Effector CD4-positive, alpha-beta T cell (primary cell): Measurements from ENCODE around the gene UBE2U. TPM values are rescaled to one million over a fixed set of nuclear protein-coding genes. Genes with fewer than 3 reads are reported as not detected.

ENCODE experiments used
- DNase-seq: peaks from one replicate; pipeline ENCODE4 v3.0.0-alpha.2; 2020
- total RNA-seq: gene quantifications from one replicate; lab custom pipeline; 2026; lab: John Stamatoyannopoulos, UW

Gene UBE2U
- total RNA-seq: not detected

DNA sequence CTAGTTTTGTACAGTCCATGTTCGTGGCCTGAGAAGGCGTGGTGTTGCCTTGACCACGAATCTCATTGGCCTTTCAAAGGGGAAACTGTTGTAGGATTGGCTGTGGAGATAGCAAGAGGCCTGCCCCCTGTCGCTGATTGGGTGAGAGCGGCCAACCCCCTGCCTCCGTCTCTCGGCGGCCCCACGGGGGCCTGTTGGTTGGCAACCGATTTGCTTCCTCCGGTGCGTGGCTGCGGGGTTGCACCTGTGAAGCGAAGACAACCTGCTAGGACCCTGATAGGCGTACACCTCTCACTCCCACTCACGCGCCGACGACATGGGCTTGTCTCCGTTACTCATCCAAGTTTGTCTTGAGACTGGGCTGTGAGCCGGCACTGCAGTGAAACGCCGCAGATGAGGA, at the start of gene UBE2U:
UBE2U (plus strand) TSS at position 204 of the 400 bp plus-strand sequence. CDS start 428 bp downstream, outside the sequence.
- no peak for DNase-seq

DNA sequence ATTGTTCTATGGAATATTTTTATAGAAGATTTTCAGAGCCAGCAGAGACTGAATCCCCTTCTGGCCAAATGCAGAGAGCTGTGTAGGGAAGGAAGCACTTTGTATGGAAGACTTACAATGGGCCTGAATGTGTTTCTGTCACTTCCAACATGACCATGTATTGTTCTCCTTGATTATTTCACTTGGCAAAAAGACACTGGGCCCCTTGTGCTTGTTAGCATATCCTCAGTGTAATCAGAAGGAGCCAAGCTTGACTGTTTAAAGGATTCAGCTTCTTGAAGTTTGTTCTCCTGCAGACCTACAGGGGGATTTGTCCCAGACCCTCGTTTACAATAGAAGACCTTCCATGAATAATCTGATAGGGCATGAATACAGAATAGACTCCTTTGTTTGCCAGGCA, 48.1 kb upstream of the UBE2U start:
- DNase-seq: no peak

- DNase-seq: no peak
Measured at GRCh38 chr1:64161357-64161941, 42.0 kb upstream of the UBE2U start.

DNA sequence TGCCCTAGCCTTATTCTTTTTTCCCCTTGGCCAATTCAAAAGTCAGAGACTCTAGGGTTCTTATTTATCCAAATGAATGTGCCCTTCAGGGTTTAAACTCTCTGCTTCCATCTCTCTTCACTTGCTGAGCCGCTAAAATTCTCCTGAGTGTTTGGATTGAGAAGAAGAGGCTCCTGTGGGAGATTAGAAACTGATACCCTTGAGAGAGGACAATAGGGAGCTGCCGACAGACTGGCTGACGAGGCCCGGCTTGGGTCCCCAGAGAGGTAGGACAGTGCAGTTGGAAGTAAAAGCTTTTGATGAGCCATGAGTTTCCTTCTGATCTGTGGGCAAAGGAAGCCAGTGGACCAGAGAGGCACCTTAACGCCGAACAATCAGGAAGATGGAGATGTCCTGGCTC, 41.3 kb upstream of the UBE2U start:
- no peak for DNase-seq

DNA sequence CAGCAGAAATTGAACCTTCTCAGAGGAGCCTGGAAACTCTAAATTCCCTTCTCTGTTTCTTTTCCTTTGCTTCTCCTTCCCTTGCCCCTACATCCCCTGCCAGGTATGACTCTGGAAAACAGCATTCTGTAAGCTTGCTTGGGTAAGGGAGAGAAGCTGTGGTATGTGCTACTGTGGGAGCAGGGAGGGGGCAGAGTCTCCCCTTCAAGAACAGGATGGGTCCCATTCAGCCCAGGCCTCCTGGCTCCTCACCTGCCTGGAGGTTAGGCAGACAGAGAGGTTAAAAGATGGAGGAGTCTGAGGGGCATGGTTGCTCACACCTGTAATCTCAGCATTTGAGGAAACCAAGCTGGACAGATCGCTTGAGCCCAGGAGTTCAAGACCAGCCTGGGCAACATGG, 40.6 kb upstream of the UBE2U start:
- no peak for DNase-seq

DNA sequence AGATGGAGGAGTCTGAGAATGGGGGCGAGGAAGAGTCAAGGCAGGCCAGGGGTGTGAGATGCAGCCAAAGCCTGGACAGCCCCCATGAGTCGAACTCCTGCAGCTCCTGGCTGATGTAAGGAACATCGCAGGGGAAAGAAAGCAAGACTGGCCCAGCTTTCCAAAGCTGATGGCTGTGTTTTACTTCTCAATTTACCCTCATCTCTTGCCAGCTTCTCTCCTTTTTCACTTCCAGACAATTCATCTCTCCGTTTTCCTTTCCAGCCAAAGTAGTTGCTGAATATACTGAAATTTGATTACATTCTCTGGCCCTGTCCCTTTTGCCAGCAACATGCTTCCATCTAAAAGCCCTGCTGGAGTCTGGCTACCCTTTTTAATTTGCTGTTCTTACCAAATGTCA, 40.0 kb upstream of the UBE2U start:
- DNase-seq: no peak

DNA sequence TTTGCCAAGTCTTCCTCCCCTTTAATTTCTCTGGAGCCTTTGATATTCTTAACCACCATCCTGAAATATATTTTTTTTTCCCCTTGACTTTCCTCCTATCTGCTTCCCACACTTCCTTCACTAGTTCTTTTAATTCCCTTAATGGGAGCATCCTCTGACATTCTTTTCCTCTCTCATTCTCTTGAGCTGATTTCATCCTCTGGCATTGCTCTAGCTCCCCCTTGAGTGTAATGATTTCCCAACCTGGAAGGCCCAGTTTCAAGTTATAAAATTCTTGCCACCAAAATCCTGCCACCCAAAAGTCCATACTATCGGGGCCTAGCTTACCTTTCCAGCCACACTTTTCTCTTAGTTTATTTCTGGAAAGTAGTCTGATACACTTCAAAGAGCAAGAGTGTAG, 39.5 kb upstream of the UBE2U start:
- DNase-seq: no peak

DNA sequence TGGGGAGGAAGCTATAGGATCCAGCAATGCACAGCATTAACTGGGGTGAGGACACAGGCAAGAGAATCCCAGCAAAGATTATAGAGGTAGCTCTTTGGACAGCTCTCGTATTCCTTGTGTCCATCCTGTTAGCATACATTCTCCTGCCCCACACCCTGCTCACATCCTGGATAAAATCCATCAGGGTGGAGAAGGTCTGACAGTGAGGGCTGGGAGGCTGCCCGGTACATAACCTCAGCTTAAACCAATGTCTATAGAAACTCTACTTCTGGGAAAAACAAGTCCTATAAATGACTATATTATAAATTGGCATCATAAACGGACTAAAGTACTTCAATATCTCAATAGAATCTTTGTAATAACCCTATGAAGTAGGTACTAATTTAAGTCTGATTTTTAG, 36.8 kb upstream of the UBE2U start:
- no peak for DNase-seq

DNA sequence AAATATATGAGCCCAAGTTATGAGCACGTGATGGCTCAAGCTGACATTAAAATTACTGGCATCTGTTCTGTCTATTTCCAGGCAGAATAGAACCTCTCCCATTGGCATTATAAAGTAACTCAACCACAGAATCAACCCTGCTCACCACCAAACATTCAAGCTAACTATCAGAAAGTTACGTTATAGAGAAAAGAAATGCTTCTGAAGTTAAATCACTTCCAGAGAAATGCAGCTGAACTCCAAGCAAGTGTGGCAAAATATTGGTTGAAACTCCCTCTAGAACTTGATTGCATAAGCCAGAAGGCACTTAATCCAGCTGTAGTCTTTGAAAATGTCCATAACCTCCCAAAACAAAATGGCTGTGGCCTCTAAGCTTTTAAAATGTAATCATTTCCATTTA, 36.2 kb upstream of the UBE2U start:
- DNase-seq: no peak

DNA sequence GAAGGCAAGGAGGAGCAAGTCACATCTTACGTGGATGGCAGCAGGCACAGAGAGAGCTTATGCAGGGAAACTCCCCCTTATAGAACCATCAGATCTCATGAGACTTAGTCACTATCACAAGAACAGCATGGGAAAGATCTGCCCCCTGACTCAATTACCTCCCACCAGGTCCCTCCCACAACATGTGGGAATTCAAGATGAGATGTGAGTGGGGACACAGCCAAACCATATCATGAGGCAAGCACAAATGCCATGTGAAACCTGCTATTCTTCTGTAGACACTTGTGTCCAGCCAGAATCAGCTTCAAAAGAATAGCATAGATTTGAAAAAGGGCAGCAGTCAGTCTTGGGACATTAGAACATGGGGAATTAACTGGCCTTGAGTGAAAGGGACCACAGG, 32.2 kb upstream of the UBE2U start:
- no peak for DNase-seq

DNA sequence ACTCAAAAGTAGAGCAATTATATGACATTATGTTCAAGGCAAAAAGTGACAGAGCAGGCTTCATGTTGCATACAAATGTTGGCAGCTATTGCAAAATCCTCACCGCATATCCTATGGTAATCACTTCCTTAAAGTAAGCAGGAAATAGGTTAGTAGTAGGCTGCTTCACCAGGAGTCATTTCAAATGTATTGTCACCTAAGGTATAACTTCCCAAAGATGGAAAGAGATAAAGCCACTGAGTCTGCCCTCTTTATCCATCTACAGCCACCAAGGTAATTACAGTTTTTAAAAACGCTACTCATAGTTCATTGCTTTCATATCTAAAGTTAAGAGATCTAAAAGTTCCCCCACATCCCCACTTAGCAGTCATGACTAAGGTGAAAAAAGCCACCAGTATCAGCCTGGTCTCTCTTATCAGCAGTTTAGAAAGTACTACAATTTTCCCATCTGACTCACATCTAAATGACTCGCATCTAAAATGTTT, 31.6 kb upstream of the UBE2U start:
- no peak for DNase-seq

GRCh38 chr1:64172458-64172983, 30.9 kb upstream of the UBE2U start:
- DNase-seq: no peak

DNA sequence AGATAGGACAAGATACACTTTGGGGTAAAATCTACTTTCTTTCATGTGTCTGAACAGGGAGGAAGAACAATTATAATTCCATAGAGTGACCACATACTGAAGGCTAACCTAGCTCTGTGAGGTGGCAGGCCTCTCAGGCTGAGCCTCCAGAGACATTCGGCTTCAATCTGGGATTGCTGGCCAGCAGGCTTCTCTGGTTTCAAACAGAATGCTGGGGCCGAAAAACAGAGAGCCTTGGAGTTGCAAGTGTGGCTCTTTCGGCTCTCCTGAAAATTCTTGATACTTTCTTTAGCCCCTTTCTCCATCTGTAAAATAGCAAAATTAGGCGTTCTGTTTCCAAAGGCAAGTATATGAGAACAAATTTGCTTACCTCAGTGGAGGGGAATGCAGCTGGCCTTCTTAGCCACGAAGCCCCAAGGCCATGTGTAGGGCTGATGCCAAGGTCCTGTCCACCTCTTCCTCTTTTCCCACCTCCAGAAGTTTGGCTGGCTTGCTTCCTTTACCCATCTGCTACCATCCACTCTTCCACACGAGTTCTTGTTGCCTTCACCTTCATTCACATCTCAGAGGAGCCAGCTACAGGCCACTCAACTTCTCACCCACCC, 30.0 kb upstream of the UBE2U start:
- no peak for DNase-seq

- DNase-seq: no peak
Measured at GRCh38 chr1:64175639-64176038, 27.8 kb upstream of the UBE2U start.

DNA sequence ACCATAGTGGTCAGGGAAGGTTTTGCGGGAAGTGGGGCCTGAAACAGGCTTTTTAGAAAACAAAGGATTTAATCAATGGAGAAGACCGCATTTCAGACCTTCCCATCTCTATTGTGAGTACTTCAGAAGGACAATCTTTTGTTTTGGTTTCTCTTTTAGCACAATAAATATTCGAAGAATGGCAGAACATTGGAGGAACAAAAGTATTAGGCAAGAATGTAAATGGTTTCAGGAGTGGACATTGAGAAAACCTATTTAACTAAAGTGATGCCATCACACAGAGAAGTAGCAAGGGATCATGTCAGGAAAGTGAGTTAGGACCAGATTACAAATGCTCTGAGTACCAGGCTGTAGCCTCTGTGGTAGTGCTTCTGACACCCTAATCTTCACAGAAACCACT, 26.8 kb upstream of the UBE2U start:
- DNase-seq: no peak

- DNase-seq: no peak
Measured at GRCh38 chr1:64179588-64179987, 23.8 kb upstream of the UBE2U start.

DNA sequence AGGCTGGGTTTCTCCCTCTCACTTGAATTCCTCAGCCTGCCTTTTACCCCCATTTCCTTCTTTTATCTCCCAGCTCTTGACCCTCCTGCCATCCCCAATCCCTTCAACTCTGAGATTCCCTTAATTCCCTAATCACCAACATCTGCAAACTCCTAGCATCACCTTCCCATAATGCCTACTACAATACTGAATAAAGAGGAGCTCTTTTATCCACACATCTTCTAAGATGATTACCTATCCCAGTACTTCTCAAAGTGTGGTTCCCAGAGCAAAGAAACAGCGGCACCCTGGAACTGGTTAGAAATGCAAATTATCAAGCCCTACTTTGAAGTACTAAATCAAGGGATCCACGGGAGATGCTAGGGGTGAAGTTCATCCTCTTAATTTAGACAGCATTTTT, 21.2 kb upstream of the UBE2U start:
- DNase-seq: no peak

- no peak for DNase-seq
Measured at GRCh38 chr1:64183395-64184002, 19.9 kb upstream of the UBE2U start.

DNA sequence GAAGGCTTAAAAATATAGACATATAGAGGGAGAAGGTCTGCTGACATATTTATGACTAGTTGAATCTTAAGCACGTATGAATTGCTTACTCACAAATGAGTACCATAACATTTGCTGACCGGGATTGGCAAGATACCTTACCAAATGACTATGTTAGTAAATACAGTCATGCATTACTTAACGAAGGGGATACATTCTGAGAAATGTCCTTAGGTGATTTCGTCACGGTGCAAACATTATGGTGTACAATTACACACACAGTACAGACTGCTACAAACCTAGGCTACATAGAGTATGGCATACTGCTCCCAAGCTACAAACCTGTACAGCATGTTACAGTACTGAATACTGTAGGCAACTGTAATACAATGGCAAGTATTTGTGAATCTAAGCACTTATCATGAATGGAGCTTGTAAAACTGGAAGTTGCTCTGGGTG, 19.4 kb upstream of the UBE2U start:
- no peak for DNase-seq

- DNase-seq: no peak
Measured at GRCh38 chr1:64186138-64186897, 17.1 kb upstream of the UBE2U start.

DNA sequence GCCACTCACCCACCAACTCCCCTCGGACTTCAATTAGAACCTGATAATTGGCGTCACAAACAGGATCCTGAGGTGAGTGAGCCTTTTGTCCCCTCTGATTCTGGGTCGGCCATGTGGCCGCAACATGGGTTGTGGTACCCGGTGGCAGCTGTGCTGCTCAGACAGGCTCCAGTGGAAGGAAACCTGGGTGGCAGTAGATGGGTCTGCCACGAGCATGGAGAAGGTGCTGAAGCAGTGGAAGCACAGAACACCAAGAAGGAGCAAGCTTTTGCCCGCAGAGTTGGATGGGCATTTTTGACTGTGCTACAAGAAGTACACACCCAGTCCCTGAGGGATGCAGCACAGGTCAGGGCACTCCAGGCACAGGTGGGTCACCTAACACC, 16.5 kb upstream of the UBE2U start:
- no peak for DNase-seq

GRCh38 chr1:64187646-64188045, 15.8 kb upstream of the UBE2U start:
- no peak for DNase-seq

DNA sequence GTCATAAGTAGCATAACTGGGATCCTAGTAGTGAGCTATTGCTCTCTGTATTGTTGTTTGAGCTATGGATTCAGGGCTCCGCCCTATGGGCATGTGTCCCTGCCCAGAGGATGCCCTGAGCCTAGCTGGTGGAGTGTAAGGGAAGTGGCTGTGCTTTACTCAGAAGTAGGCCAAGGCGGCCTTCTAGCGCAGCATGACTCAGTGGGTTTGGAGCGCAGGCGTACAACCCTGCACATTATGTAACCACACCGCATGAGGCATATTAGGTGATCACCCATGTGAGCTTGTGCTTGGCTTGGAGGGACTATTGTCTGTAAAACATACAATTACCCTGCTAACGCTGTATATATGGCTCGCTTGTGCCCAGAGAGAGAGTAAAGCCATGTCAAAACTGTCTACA, 11.1 kb upstream of the UBE2U start:
- no peak for DNase-seq
